ENCODE results near the gene C1orf116.

C1orf116 gene

DNA sequence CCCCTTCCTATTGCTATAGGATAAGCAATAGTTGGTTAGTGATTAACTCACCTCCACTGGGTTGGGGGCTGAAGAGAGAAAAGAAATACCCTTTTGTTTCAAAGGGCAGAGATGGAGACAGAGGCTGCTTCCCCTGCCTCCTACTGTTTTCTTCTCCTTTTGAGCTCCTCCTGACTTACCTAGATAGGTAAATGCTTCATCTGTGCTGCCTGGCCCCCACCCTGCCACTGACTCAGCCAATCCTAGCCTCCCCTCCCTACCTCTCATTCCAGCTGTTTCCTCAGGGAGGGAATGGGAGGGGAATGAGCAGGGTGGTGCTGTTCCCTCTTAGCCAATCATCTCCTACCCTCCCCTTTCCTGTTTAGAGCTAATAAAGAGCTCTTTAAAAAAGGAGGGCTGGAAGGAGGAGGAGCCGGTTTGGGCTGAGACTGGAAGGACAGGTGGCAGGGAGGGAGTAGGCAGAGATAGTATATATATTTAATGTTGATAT, at the start of gene C1orf116:
TSS of gene C1orf116 (minus strand) at position 229 of the 490 bp plus-strand sequence. CDS start 5,158 bp downstream, outside the sequence.
- no peak for ATAC-seq (replicated peaks)
- Mint-ChIP-seq H3K27me3 (peaks cover 35 to 50% of the 10 kb centered on the region in 2 donors), H3K4me3 (no peak within 1 kb of the TSS), H3K4me1 (no peaks in the 10 kb centered on the region), H3K27ac (no peak within 1 kb of the TSS), H3K36me3 (no peaks in the 10 kb centered on the region), H3K9me3 (no peaks in the 10 kb centered on the region)
- no peak for DNase-seq

DNA sequence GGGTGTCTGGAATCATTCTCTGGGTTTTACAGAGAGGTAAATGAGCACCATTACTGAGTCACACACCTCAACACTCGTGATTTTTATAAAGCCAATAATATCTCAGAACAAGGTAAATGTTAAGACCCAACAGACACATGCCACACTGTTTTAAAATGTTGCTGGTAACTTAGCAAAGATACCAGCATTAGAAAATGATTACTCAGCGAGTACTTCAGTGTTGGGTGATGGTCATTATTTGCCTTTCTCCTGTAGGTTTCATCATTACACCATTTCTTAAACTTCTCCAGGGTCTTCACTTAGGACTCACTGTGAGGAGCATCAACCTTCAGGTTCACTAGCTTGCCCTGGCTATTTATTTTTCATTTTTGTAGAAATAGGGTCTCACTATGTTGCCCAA, 49.2 kb upstream of the C1orf116 start:
- no peak overlapping the region for H3K4me3 Mint-ChIP-seq
- H3K36me3 Mint-ChIP-seq = no peaks in the 10 kb centered on the region
- ATAC-seq (replicated peaks) = no peak
- no peaks in the 10 kb centered on the region for H3K9me3 Mint-ChIP-seq
- DNase-seq = no peak
- peaks cover 0 to 6% of the 10 kb centered on the region in 2 donors for H3K27me3 Mint-ChIP-seq
- peaks cover 5 to 12% of the 10 kb centered on the region in 2 donors for H3K4me1 Mint-ChIP-seq
- no peak overlapping the region for H3K27ac Mint-ChIP-seq

DNA sequence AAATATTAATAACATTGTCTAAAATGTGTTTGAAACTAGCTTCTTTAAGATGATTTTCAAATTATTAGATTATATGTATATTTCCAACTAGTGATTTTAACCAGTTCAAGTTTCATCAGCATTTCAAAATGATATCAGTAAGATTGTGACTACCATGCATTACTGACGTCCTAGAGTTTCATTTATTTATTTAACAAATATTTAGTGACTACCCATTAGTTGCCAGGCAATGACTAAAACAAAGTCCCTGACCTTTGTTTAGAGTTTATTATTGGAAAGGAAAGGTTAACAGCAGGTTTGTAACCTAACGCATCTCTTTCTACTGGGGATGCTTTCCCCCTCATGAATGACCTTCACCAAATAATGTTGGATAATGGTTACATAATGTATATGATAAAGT, 48.5 kb upstream of the C1orf116 start:
- Mint-ChIP-seq H3K36me3 (no peaks in the 10 kb centered on the region), H3K4me1 (peaks cover 5 to 12% of the 10 kb centered on the region in 2 donors), H3K4me3 (no peak overlapping the region), H3K9me3 (no peaks in the 10 kb centered on the region), H3K27me3 (peaks cover 0 to 6% of the 10 kb centered on the region in 2 donors), H3K27ac (no peak overlapping the region)
- DNase-seq (no peak), ATAC-seq (replicated peaks) (no peak)

DNA sequence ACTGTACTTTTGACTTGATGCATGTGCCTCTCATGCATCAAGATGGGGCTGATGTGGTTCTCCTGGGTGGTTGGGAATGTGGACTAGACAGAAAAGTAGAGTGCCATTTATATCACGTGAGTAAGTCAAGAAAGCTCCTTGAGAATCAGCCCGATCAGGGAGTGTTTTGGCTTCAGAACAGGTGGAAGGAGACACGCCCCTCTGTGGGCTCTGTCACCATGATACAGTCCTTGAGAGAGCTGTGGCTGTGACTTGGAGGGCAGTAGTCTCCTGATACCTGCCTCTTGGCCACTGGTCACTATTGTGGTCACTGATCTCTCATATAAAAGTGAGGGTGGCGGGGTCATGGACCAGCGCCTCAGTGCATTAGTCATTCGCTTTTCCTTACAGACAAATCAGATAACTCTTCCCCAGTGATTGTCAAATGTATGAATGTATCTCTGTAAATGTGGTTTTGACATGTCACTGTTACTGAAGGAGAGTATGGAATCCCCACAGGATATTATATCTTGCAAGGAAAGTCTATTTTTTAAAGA, 47.2 kb upstream of the C1orf116 start:
- no peaks in the 10 kb centered on the region for H3K9me3 Mint-ChIP-seq
- peaks cover 0 to 6% of the 10 kb centered on the region in 2 donors for H3K27me3 Mint-ChIP-seq
- H3K27ac Mint-ChIP-seq = no peak overlapping the region
- H3K4me3 Mint-ChIP-seq = no peak overlapping the region
- ATAC-seq (replicated peaks) (no peak), DNase-seq (no peak)
- peaks cover 3 to 5% of the 10 kb centered on the region in 2 donors for H3K36me3 Mint-ChIP-seq
- peaks cover under 1 to 4% of the 10 kb centered on the region in 2 donors for H3K4me1 Mint-ChIP-seq

DNA sequence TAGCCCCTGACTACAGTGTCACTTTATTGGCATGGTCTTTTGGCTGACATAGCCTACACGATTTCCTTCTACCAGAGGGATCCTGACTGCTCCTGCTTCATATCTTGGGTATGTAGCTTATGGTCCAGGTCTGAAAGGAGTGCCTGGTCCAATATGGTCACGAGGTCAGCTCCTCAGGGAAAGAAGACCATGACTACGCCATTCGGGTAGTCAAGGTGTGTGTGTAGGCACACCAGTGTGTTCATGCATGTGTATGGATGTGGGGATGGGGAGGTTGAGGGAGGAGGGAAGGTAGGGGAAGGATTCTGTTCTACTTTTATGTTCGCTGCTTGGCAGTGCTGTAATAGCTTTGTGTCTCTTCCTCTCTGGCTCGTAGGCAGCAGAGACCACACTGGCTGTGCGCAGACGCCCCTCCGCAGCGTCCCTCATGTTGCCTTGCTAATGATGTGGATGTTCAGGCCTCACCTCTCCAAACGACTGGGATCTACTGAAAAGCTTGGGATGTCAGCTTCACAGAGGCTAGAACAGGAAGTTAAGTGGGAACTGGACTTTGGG, 46.1 kb upstream of the C1orf116 start:
- no peak overlapping the region for H3K27ac Mint-ChIP-seq

DNA sequence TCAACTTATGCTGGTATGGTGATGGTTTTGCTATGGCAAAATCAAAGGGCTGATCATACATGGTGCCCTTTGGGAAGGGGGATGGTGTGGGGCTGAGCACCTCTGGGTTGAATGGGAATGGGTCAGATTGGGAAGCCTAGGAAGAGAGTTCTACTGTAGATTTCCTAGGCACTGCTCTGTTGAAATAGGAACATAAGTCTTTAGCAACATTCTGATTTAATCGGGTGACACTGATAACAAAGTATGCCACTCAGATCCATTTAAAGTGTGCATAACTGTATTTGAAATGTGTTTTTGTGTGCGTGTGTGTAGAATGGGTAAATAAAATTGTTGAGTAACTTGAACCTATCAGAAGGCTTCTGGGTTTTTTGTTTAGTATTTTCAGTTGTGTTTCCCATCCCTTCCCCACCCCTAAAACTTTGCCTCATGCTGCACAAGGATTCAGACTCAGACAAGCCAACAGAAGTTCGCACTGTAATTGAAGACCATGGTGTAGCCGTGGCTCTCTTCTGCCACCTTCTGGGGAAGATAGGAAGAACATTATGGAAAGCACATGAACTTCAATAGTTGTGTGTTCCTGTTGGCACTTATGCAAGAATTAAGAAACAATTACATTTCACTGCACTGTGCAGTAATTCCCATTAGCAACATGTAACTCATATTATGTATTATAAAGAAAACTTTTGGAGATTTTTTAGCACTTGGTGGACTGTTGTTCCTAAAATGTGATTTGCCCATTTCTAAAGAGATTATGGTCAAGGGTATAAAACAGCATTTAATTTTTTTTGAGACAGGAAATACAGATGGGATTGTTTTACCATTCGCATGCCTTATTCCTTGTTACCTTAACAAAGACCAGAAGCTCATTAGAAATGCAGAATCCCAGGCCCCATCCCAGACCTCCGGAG, 45.2 kb upstream of the C1orf116 start:
- H3K4me1 Mint-ChIP-seq = no peaks in the 10 kb centered on the region
- no peaks in the 10 kb centered on the region for H3K9me3 Mint-ChIP-seq
- peak; percentile 72 to 83 for ATAC-seq (replicated peaks)
- H3K27ac Mint-ChIP-seq = no peak overlapping the region
- DNase-seq = peak; percentile 50
- no peak overlapping the region for H3K4me3 Mint-ChIP-seq
- no peaks in the 10 kb centered on the region for H3K27me3 Mint-ChIP-seq
- peaks cover 7 to 18% of the 10 kb centered on the region in 2 donors for H3K36me3 Mint-ChIP-seq

More for the DNA sequence above, 46.1 kb upstream of the C1orf116 start:
- peaks cover 0 to 6% of the 10 kb centered on the region in 2 donors for H3K27me3 Mint-ChIP-seq
- no peaks in the 10 kb centered on the region for H3K4me1 Mint-ChIP-seq
- no peak for ATAC-seq (replicated peaks)
- DNase-seq = no peak
- H3K36me3 Mint-ChIP-seq = peaks cover 3 to 10% of the 10 kb centered on the region in 2 donors
- no peaks in the 10 kb centered on the region for H3K9me3 Mint-ChIP-seq
- H3K4me3 Mint-ChIP-seq = no peak overlapping the region

DNA sequence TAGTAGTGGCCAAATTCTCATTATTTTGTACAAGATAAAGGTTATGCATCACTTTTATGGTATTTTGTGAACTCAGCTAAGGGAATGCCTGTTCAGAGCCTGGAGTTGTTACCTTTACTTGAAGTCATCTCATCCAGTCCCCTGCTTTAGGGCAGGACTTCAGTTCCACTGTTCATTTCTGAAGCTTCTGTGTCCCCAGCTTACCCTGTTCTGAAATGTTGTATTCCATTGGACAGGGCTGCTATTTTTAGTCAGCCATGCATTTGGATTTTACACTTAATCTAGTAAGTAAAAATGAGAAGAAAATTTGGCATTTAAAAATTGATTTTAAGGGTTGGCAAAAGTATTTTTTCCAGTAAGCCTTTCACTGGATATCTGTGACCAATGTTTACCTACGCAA, 44.5 kb upstream of the C1orf116 start:
- ATAC-seq (replicated peaks) (no peak), DNase-seq (no peak)
- H3K9me3 Mint-ChIP-seq = no peaks in the 10 kb centered on the region
- peaks cover 13 to 25% of the 10 kb centered on the region in 2 donors for H3K36me3 Mint-ChIP-seq
- no peaks in the 10 kb centered on the region for H3K4me1 Mint-ChIP-seq
- H3K27ac Mint-ChIP-seq = no peak overlapping the region
- no peaks in the 10 kb centered on the region for H3K27me3 Mint-ChIP-seq
- no peak overlapping the region for H3K4me3 Mint-ChIP-seq

DNA sequence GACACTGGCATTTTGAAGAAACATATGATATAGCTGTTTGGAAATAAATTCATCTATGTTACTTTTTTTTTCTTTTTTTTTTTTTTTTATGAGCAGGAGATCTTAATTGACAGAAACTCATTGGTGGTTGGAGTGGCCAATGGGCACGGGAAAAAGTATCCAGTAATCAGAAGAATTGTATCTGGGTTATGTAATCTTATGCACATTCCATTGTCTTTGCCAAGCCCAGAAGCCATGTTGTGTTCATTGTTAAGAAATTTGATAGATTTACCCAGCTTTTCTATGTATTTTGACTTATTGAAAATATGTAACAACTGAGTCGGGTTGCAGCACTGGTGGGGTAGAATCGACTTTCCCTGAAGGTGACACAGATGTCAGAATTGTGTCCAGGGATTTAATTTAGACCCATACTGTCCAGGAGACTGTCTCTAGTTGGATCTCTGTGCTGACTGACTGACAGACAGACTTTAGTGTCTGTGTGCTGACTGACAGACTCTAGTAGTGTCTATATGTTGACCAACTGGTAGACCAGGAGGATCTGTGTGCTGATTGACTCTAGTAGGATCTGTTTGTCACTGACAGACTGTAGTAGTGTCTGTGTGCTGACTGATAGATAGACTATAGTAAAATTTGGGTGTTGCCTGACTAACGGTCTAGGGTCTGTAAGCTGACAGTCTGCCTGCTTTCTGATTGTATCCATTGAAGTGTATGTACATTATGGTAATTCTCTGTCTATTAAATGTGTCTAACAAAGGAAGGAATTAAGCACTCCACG, 43.8 kb upstream of the C1orf116 start:
- ATAC-seq (replicated peaks) (no peak), DNase-seq (no peak)
- H3K9me3 Mint-ChIP-seq = no peaks in the 10 kb centered on the region
- H3K36me3 Mint-ChIP-seq = peaks cover 16 to 28% of the 10 kb centered on the region in 2 donors
- no peaks in the 10 kb centered on the region for H3K27me3 Mint-ChIP-seq
- no peaks in the 10 kb centered on the region for H3K4me1 Mint-ChIP-seq
- no peak overlapping the region for H3K4me3 Mint-ChIP-seq
- no peak overlapping the region for H3K27ac Mint-ChIP-seq

DNA sequence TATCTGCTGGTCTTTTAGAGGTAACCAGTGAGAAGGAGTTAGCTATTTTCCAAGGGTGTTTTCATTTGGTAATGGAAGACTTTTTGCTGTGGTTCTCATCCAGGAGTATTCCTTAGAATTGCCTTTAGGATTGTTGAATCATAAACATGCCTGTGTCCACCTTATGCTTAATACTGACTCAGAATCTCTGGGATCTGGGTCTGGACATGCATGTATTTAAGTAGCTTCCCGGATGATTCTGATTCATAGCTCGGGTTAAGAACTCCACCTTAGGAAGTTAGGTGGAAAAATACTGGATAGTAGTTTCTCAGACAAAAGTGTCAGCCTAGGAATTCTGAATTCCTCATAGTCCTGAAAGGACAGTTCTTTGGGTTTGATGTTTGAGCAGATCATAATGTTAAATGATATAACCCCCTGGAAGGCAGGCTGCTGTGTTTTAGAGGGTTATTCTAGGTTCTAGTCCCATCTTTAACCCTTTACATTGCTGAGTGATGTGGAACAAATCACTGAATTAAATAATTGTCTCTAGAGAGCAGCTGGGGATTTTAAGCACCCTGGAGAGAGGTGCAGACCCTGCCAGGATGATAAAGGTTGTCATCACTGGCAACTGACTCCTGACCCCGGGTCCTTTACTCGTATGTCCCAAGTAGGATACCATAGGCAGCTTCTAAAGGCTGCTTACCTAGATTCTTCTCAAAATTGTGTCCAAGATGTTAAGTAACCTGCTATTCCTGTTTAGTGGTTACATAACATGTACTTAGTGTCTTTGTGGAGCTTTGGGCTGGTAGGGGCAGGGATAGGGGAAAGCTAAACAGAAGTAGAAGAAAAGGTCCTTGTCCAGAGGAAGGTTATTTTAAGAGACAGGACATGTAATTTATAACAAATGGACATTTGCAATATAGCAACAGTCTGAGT, 41.6 kb upstream of the C1orf116 start:
- H3K9me3 Mint-ChIP-seq = no peaks in the 10 kb centered on the region
- H3K4me1 Mint-ChIP-seq = peaks cover 19 to 22% of the 10 kb centered on the region in 2 donors
- DNase-seq (no peak), ATAC-seq (replicated peaks) (no peak)
- H3K27ac Mint-ChIP-seq = no peak overlapping the region
- H3K27me3 Mint-ChIP-seq = no peaks in the 10 kb centered on the region
- peaks cover 32 to 46% of the 10 kb centered on the region in 2 donors for H3K36me3 Mint-ChIP-seq
- H3K4me3 Mint-ChIP-seq = no peak overlapping the region

DNA sequence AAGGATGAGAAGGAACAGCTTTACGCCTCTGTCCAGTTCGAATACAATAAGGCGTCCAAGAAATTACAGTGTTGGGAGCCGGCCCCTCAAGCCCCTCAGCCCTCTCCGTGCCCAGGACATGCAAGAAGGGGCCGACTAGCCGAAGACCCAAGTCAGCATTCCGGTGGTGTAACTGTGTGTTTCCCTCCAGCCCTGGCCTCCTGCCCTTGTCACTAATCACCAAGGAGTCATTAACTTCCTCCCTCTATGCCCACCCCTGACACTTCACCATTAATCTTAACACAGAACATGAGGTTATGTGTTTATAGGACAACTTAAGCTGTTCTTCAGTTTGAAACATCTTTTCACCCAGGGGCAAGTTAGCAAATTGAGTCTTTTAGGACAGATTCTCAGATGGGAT, 39.7 kb upstream of the C1orf116 start:
- no peaks in the 10 kb centered on the region for H3K9me3 Mint-ChIP-seq
- peak overlapping the region; percentile 25 for H3K27ac Mint-ChIP-seq
- ATAC-seq (replicated peaks) = no peak
- no peaks in the 10 kb centered on the region for H3K27me3 Mint-ChIP-seq
- H3K4me3 Mint-ChIP-seq = no peak overlapping the region
- H3K36me3 Mint-ChIP-seq = peaks cover 39 to 60% of the 10 kb centered on the region in 2 donors
- peaks cover 22 to 26% of the 10 kb centered on the region in 2 donors for H3K4me1 Mint-ChIP-seq
- DNase-seq = no peak

DNA sequence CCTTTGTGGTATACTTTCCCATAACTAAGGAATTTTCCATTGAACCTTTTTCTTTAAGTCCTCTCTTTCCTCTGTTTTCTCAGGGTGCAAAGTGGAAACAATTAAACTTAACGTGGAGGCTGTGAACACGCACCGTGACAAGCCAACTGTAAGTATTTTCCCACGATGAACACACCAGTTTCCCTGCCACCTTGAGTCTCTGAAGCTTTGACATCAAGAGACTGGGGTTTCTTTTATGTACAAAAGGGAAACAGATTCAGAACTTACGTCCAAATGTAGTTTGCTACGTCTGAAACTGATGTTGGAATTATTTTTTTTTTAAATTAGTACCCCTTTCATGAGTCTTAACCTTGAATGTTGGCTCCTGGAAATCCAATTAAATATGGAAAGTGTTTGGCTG, 38.9 kb upstream of the C1orf116 start:
- Mint-ChIP-seq H3K27me3 (no peaks in the 10 kb centered on the region), H3K4me1 (peaks cover 22 to 26% of the 10 kb centered on the region in 2 donors), H3K4me3 (no peak overlapping the region), H3K27ac (no peak overlapping the region), H3K9me3 (no peaks in the 10 kb centered on the region), H3K36me3 (peaks cover 40 to 63% of the 10 kb centered on the region in 2 donors)
- DNase-seq = no peak
- ATAC-seq (replicated peaks) = no peak

DNA sequence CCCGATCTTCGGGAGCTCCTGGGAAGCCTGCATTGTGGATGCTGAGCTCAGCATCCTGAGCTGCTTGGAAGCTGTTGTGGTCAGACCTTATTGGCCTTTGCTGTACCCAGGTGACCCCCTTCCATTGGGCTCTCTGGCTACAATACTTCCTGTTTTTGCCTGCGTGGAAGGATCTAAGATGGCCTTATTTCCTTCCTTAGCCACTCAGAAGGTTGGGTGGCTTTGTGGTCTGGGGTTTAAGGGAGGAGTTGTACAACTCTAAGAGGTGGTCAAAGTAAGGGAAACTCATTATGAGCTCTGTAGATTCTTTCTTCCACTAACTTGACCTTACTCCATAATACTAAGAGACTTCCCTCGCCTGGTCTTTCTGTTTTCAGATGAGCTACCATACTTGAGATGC, 38.3 kb upstream of the C1orf116 start:
- DNase-seq (no peak), ATAC-seq (replicated peaks) (peak; percentile 66 to 67)
- peaks cover 37 to 60% of the 10 kb centered on the region in 2 donors for H3K36me3 Mint-ChIP-seq
- H3K4me1 Mint-ChIP-seq = peaks cover 22 to 26% of the 10 kb centered on the region in 2 donors
- H3K27me3 Mint-ChIP-seq = no peaks in the 10 kb centered on the region
- no peak overlapping the region for H3K27ac Mint-ChIP-seq
- H3K9me3 Mint-ChIP-seq = no peaks in the 10 kb centered on the region
- no peak overlapping the region for H3K4me3 Mint-ChIP-seq

DNA sequence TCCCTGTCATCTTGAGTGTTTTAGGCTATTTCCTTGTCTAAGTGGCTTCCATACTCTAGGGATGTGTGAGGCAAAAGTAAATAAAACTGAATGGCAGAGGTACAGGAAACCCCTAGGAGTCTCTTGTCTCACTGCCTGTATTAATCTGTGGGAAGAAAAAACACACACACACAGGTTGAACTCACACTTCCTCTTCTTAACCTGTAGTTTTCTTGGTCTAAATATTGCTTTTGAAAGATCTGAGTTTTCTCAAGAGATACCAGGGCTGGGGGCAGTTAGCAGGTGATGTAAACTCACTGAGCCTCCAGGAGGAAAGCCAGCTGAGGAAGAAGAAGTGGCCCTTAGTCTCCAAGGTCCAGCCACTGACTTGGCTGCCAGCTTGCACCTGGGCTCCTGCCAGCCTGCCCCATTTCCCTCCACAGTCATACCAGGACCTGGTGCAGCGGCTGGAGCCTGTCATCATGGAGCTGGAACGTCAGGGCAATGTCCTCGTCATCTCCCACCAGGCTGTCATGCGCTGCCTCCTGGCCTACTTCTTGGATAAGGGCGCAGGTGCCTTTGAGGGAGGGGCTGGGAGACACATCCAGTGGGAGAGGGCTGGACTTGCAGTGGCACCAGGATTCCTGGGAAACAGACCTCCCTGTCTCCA, 37.4 kb upstream of the C1orf116 start:
- Mint-ChIP-seq H3K27ac (no peak overlapping the region), H3K4me1 (peaks cover 22 to 26% of the 10 kb centered on the region in 2 donors), H3K9me3 (no peaks in the 10 kb centered on the region), H3K36me3 (peaks cover 42 to 64% of the 10 kb centered on the region in 2 donors), H3K4me3 (no peak overlapping the region), H3K27me3 (no peaks in the 10 kb centered on the region)
- peak; percentile 67 to 70 for ATAC-seq (replicated peaks)
- DNase-seq = no peak

Data from stimulated activated naive B cell treated with anti-CD40 and anti-IgM and Interleukin-4, amounts not matched to agents 10 μg/mL and 1 μg/mL and 100 μg/mL, for 72 hours (primary cell).